ENCODE results near the gene SDCCAG8. TPM values are rescaled to one million over a fixed set of nuclear protein-coding genes. Genes with fewer than 3 reads are reported as not detected.

Gene SDCCAG8
- total RNA-seq, 1 donor from 2014 or later = 18.3 TPM

DNA sequence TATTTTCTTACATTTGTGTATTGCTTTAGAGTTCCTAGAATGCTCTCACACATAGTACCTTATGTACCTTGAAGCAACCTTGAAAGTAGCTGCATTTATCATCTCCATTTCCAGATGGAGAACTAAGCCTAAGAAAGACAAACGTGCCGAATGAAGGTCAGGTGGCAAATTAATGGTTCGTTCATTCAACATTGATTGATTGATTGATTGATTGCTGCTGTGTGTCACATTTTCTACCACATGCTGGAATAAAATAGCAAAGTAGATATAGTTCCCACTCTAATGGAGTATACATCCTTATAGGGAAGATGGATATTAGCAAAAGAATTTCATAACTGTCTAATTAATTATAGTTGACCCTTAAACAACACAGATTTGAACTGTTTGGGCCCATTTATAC, 172.2 kb downstream of the SDCCAG8 start:
- intact Hi-C loops (cut with DNase I) = no loop called here
- ATAC-seq (no peak), DNase-seq (ENCODE audit: missing footprints) (no peak)

- intact Hi-C loops (cut with DNase I) = no loop called here
- ATAC-seq (no peak), DNase-seq (ENCODE audit: missing footprints) (no peak)
These were observed 172.9 kb downstream of the SDCCAG8 start for GRCh38 chr1:243428617-243429342.

GRCh38 chr1:243431591-243431990, 175.8 kb downstream of the SDCCAG8 start:
- intact Hi-C loops (cut with DNase I) = no loop called here
- DNase-seq (ENCODE audit: missing footprints) = no peak
- ATAC-seq = no peak

DNA sequence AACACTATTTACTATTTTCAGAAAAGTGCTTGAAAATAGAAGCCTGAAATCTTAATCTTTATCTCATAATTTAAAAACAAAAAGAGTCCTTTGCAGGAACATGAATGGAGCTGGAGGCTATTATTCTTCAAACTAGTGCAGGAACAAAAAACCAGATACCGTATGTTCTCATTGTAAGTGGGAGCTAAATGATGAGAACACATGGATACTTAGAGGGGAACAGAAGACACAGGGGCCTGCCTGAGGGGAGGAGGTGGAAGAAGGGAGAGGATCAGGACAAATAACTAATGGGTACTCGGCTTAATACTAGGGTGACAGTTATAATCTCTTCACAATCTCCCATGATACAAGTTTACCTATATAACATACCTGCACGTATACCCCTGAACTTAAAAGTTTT, 176.3 kb downstream of the SDCCAG8 start:
- DNase-seq (ENCODE audit: missing footprints) = no peak
- intact Hi-C loops (cut with DNase I) = no loop called here
- no peak for ATAC-seq

GRCh38 chr1:243433737-243434370, 178.0 kb downstream of the SDCCAG8 start:
- intact Hi-C loops (cut with DNase I) = no loop called here
- DNase-seq (ENCODE audit: missing footprints) (no peak), ATAC-seq (no peak)

GRCh38 chr1:243434594-243434993, 178.8 kb downstream of the SDCCAG8 start:
- intact Hi-C loops (cut with DNase I) = no loop called here
- DNase-seq (ENCODE audit: missing footprints) (no peak), ATAC-seq (no peak)

- no peak for DNase-seq (ENCODE audit: missing footprints)
- intact Hi-C loops (cut with DNase I) = no loop called here
- no peak for ATAC-seq
These were observed 180.0 kb downstream of the SDCCAG8 start for GRCh38 chr1:243435836-243436235.

DNA sequence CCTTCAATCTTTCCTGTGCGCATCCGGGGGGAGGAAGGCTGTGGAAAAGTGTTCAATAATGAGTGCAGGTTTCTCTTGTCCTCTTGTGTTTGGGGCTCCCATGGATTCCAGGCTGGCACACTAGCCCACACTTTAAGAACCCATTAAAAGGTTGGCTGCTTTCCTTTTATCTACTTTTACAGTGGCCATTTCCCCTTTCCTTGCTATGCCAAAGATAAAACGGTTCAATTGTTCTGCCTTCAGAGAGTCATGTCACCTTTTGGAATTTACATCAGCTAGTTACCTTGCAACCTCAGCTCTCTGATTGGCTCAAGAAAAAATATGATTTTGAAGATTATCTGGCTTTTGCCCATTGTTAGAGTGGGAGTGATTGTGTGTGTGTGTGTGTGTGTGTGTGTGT, 182.3 kb downstream of the SDCCAG8 start:
- intact Hi-C loops (cut with DNase I) = no loop called here
- DNase-seq (ENCODE audit: missing footprints) (no peak), ATAC-seq (no peak)

GRCh38 chr1:243438815-243439214, 183.0 kb downstream of the SDCCAG8 start:
- intact Hi-C loops (cut with DNase I) = no loop called here
- DNase-seq (ENCODE audit: missing footprints) = no peak
- no peak for ATAC-seq

GRCh38 chr1:243440406-243440805, 184.6 kb downstream of the SDCCAG8 start:
- no peak for DNase-seq (ENCODE audit: missing footprints)
- no peak for ATAC-seq
- intact Hi-C loops (cut with DNase I) = no loop called here

DNA sequence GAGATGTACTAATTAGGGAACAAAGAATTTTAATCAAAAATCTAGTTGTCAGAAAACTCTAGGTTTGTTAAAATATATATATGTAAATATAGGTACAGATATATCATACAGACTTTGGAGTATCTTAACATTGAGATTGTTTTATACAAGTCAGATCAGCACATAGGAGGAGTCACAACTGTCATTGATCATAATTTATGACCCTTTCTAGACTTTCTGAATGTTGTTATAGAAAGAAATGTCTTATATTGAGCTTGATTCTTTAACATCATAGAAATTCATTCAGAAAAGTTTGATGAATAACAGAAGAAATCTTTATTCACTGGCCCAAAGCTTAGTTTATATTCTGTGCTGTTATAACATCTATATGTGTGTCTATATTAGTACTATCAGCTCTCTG, 185.8 kb downstream of the SDCCAG8 start:
- DNase-seq (ENCODE audit: missing footprints) = no peak
- ATAC-seq = no peak
- intact Hi-C loops (cut with DNase I) = no loop called here

- intact Hi-C loops (cut with DNase I) = no loop called here
- no peak for DNase-seq (ENCODE audit: missing footprints)
- ATAC-seq = no peak
These were observed 187.7 kb downstream of the SDCCAG8 start for GRCh38 chr1:243443557-243443956.

DNA sequence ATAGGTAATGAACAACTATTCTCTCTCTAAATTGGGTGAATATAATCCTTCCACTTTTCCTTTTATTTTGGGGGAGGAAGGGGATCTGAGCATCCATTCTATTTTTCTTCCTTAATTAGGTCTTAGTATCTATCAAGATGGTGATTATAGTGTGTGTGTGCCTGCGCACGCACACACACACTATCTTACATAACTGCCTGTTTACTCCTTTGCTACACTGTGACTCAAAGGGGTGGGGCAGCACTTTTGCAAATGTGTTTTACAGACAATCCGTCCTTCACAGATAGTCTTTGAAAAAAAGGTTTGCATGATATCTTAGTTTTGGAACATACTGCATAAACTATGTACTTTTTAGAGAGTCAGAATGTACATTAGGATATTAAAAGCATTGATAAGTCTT, 191.5 kb downstream of the SDCCAG8 start:
- ATAC-seq (peak; percentile 73), DNase-seq (ENCODE audit: missing footprints) (no peak)
- intact Hi-C loops (cut with DNase I) = no loop called here

DNA sequence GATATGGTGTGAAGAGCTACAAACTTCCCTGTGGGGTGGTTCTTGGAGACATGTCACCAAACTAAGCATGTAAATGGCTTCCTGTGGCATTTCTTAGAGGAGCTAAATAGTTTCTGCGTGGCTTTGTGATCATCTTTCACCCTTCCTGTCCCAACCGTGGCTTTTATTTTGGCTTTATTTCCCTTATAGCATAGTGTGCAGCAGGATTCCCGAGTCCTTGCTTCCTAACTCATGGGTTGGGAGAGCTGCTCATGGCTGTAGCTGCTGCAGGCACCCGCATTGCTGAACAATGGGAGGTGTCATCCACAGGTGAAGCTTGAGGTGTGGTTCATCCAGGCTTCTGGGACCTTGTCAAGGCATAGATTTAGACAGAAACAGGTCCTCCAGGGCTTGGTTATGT, 192.0 kb downstream of the SDCCAG8 start:
- ATAC-seq = no peak
- intact Hi-C loops (cut with DNase I) = no loop called here
- no peak for DNase-seq (ENCODE audit: missing footprints)

GRCh38 chr1:243449373-243449772, 193.5 kb downstream of the SDCCAG8 start:
- DNase-seq (ENCODE audit: missing footprints) = no peak
- intact Hi-C loops (cut with DNase I) = no loop called here
- ATAC-seq = no peak

DNA sequence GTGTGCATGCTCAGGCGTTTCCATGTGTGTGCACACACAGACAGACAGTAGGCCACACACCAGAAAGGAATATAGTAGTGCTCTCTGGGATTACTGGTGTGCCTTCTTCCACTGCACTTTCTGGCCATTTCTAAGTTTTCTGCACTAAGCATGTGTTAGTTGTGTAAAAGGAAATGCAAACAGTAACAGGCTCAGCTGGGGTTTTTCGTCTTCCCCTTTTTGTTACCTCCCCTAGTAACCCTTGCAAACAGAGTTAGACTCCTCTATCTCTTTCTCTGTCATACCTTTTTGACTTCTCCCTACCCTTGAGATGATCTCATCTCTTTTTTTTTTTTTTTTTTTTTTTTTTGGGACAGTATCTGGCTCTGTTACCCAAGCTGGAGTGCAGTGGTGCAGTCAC, 196.3 kb downstream of the SDCCAG8 start:
- no peak for ATAC-seq
- DNase-seq (ENCODE audit: missing footprints) = no peak
- intact Hi-C loops (cut with DNase I) = no loop called here

- ATAC-seq (no peak), DNase-seq (ENCODE audit: missing footprints) (no peak)
- intact Hi-C loops (cut with DNase I) = no loop called here
These were observed 198.6 kb downstream of the SDCCAG8 start for GRCh38 chr1:243454328-243454997.

DNA sequence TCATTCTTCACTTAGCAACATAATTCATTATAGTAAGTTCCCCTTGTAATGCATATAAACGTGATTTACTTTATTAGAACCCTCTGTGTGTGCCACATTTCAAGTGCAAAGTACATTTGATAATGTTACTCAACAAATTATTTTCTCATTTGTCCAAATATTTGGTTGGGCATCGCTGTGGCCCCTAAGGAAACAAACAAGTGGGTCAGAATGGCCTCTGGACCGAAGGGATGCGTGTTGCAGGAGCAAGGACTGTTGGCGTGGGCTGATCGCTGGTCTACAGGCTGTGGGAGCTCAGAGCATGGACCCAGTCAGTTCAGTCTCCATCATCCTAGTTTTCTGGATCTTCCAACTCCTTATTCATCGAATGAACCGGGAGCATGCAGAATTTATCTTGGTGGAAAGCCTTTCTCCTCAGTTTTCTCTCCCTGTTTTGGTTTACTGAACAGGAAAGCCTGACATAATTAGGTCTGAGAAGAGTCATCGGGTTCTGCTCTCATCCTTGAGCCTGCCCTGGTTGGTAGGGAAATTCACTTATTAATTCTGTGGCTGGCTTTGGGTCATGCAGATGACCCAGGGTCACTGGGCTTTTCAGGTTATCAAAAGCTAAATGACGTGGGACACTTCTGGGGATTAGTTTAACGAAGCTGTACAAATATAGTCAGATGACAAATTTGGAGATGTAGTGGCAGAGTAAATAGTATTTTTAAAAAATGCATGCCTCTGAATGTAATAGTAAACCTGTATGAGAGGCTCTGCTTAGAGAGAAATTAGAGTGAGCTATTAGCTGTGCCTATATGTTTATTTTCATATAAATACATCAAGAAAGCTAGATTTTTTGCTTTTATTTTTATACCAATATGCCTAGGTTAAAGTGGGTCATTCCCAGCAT, 200.2 kb downstream of the SDCCAG8 start:
- ATAC-seq (no peak), DNase-seq (ENCODE audit: missing footprints) (no peak)
- intact Hi-C loops (cut with DNase I) = no loop called here

DNA sequence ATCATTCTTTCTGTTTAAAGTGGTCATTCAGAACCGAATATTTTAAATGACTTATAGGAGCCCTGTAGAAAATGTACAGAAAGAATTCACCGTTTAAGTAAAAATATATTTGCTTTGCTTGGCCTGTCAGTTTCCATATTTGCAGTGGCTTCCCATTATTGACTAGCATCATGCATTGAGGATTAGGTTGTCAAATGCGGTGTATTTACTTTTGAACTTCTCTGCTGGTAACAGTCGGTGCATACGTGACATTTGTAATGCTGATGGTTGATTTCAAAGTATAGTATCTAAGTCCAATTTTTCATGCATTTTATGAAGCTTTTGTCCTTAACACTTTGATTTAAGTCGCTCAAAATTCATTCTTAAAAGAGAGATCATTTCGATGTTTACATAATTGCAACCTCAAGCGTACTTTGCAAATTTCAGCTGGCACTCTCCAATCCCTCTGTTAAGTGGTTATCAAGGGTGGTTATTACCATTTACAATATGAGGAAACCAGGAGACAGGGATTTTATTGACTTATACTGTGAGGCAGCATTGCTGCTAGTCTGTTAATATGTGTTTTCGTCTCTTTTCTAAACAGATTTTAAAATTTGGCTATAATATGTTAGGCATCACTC, 201.6 kb downstream of the SDCCAG8 start:
- no peak for ATAC-seq
- intact Hi-C loops (cut with DNase I) = no loop called here
- DNase-seq (ENCODE audit: missing footprints) = no peak

All from Right ventricle myocardium inferior (tissue), 1 donor.